HK-2 (cell line): ENCODE results near the gene STRN4.
A peak's percentile ranks its signal among the peaks of the same experiment; 100 is the strongest.
"Not testable (repeated sequence)": the region's sequence is repeated elsewhere in the genome, so short reads cannot be mapped to it uniquely, and the experiment has no call there.

Experiments
- DNase-seq: peaks from one replicate; pipeline ENCODE4 v3.0.0-alpha.2; 2018; ENCODE audit not compliant: unreplicated experiment

STRN4 gene

GRCh38 chr19:46714444-46715106, 31.7 kb downstream of the STRN4 start:
- DNase-seq: no peak

- DNase-seq: peak; percentile 46
Observed at GRCh38 chr19:46713781-46714443, 32.3 kb downstream of the STRN4 start.

GRCh38 chr19:46712768-46713338, 33.4 kb downstream of the STRN4 start:
- not testable (repeated sequence) for DNase-seq

GRCh38 chr19:46710687-46711086, 35.6 kb downstream of the STRN4 start:
- no peak for DNase-seq

DNA sequence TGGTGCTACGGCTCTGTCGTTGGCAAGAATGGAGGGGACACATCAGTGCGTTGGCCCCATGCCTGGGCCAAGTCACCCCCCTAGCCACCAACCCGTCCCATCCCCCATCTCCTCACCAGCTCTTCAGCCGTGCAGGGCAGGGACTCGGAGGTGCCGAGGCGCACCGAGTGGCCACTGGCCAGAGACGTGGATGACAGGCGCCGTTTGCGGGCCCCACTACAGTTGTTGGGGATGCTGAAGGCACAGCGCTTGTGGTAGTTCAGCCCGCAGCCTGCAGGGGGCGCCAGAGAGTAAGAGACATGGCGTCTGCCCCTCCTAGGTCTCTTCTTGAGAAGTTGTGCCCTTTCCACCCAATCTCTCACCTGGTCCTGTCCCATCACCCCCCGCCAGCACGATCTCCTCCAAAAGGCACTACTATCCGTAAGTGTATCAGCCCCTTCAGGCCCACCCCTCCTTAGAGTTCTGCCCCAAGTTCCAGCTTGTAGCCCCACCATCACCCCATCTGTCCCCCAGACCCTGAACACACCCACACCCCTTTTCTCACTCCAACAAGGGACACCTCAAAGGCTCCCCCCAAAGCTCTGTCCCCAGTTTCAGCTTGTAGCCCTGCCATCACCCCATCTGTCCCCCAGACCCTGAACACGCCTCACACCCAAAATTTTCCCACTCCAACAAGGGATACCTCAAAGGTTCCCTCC, 41.7 kb downstream of the STRN4 start:
- DNase-seq: no peak

DNA sequence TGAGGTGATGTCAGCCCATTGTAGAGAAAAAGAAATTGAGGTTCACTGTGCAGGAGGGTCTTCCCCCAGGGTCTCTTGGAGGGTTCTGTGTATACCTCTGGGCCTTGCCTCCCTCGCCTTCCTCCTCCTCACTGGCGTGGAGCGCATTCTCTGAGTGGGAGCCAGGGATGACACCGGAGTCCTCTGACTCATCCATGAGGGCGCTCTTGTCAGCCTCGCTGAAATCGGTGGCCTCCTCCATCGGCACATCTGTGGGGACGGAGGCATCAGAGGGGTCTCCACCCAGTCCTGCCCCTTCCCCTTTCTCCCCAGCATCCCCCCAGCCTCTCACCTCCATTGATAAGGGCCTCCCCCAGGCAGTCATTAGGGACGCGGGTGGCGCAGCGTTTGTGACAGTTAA, 45.5 kb downstream of the STRN4 start:
- DNase-seq: no peak

DNA sequence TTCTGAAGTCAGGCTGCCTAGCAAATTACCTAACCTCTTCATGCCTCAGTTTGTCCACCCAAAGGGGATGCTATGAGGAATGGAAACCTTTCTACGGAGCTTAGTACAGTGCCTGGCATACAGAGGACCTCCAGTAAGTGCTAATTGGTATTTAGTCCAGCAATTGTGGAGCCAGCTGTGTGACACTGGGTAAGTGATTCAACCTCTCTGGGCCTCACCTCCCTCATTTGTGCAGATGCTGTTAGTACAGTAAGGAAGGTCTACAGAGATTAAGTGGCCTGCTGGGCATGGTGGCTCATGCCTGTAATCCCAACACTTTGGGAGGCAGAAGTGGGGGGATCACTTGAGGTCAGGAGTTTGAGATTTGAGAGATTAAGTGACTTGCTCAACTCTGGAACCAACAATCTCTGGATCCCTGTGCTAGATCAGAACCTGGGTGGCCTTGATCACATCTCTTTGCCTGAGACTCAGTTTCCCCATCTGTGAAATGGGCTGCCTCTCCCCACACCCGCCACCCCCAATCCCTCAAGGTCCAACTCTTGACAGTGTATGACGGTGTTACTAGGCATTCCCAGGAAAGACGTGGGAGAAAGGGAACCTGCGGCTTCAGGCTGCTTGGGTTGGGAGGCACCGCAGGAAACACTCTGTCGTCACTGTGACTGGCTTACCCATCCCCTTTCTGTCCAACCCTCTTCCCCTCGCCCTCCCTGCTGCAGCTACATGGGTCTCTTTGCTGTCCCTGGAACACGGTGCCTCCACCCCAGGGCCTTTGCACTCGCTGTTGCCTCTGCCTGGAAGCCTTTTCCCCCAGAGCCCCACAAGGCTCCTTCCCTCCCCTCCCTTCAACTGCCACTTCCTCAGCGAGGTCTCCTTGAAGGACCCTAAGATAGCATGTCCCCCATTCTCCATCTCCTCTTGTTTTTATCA, 47.6 kb downstream of the STRN4 start:
- DNase-seq: no peak

DNA sequence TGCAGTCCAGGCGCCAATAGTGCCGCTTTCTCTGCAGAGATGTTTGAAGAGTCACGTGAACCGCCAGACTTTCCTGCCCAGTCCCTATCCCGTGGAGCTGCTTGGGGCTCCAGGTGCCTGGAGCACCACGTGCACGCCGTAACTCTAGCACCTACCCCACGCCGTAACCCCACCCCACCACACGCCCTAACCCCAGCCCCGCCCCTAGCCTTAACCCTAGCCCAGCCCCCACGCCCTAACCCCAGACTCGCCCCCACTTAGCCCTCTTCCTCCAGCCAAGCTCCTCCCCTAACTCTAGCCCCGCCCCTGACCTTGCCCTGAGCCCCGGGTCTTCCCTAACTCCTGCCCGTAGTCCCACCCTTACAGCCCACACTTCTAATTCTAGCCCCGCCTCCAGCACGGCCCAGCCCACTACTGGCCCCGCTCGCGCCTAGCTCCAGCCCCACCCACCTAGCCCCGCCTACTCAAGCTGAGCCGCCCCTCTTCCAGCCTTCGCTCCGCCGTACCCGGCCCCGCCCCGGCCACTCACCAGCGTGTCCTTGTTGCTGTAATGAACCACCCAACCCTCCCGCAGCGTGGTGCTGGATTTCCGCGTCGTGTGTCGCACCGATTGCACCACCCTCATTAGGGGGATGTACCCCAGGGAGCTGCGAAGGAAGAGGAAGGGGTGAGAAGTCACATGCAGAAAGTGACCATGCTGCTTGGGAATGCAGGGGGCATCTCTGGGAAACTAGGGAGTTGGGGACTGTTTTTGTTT, 48.9 kb downstream of the STRN4 start:
- no peak for DNase-seq

DNA sequence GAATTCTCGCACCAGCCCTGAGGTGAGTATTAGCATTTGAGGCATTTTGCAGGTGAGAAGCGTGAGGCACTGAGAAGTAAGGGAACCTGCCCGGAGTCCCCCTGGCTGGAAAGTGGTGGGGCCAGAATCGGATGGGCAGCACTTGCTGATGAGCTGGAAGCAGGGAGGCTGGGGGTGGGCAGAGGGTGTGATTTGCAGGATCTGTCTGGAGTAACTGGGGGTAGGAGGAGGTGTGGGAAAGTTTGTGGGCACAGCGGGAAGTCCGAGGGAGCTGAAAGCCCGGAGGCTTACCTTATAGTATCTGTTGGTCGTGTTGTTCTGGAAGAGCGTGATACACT, 49.4 kb downstream of the STRN4 start:
- DNase-seq: no peak

GRCh38 chr19:46696052-46696451, 50.2 kb downstream of the STRN4 start:
- no peak for DNase-seq

DNA sequence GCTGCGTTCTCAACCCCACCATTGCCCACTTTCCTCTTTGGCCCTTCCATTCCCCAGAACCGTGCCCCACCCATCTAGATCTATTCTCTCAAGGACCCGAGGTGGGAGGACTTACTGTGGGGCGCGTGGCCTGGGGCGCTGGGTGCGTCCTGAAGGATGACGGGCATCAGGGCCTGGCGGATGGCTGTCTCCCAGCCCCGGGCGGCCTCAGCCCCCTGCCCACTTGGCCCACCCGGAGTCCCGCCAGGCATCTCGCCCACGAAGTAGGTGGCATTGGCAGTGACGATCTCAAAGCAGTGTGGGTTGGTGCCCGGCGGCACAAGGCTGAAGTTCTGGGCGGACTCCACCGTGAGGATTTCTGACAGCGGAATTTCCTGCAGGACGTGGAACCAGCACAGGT, 52.5 kb downstream of the STRN4 start:
- DNase-seq: no peak

GRCh38 chr19:46692918-46693722, 53.1 kb downstream of the STRN4 start:
- no peak for DNase-seq

DNA sequence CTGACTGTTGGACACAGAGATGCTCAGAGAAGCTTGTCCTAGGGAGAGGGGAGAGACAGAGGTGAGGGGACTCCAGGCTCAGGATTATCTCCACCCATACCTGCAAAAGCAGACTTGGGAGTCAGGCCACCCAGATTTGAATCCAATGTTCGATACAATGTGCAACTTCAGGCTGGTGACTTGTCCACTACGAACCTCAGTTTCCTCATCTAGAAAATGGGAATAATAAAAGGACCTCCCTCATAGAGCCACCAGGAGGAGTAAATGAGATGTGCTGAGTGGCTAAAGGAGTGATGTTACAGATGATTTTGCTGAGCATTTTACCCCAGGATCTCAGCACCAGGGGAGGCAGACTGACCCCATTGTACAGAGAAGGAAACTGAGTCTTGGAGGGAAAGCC, 54.3 kb downstream of the STRN4 start:
- DNase-seq: no peak

DNA sequence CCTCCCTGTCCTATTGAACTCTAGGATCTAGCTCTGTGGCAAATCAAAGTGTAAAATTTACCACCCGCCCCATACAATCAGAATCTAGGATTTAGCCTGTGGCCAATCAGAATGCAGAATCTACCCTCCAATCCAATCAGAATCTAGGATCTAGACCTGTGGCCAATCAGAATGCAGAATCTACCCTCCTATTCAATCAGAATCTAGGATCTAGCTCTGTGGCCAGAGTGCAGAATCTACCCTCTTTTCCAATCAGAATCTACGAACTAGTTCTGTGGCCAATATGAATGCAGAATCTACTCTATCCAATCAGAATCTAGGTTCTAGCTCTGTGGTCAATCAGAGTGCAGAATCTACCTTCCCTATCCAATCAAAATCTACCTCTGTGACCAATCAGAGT, 55.1 kb downstream of the STRN4 start:
- DNase-seq: no peak

- no peak for DNase-seq
Observed at GRCh38 chr19:46689358-46689757, 56.9 kb downstream of the STRN4 start.

- no peak for DNase-seq
Observed at GRCh38 chr19:46687438-46688145, 58.7 kb downstream of the STRN4 start.

DNA sequence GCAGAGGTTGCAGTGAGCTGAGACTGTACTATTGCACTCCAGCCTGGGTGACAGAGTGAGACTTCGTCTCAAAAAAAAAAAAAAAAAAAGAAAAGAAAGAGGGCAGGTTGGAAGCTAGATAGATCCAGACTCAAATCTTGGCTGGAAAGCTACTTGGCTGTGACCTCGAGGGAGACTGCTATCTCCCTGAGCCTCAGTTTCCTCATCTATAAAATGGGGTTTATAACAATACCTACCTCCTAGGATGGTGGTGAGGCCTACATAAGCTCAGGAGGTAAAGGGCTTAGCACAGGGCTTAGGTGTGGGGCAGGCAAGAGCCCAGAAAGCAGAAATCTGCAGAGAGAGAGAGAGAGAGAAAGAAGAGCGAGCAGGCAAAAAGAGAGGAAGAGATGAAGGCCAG, 61.1 kb downstream of the STRN4 start:
- no peak for DNase-seq

DNA sequence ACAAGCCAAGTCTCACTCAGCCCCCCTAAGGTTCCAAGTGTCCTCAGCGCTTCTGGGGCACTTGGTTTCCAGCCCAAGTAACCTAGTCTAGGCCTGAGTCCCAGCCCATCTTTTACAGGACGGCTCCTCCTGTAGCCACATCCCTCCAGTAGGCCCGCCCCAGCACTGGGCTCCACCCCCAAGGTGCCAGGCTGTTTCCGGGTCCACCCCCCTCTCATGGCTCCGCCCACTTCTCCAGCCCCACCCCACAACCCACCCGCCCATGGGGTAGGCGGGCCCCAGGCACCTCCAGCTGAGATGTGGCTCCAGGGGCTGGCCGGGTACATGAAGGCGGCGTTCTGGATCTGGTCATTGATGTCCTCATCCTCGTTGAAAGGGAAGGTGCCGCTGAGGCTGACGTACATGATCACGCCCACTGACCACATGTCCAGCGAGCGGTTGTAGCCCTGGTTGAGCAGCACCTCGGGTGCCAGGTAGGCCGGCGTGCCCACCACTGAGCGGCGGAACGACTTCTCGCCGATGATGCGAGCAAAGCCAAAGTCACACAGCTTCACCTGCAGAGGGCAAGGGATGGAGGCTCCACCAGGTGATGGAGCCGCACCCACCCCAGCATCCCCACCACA, 68.0 kb downstream of the STRN4 start:
- DNase-seq: no peak
